Loucy (cell line): ENCODE data around the gene SLC9A2.

ENCODE experiments used
- EZH2phosphoT487 ChIP-seq: fragments of 200-600 bp; IDR thresholded peaks from 2 replicates; pipeline ENCODE4 v1.6.1; 2018; ENCODE audit warnings: antibody characterized with exemption, mild to moderate bottlenecking, moderate library complexity, borderline replicate concordance
- TF ChIP-seq, protein P1 (sequence below): fragments of 200-600 bp; sonication (generic); conservative IDR thresholded peaks from 2 replicates; pipeline ENCODE4 v1.5.1; 2014; ENCODE audit warnings: mild to moderate bottlenecking, antibody characterized with exemption, low read length

DNA sequence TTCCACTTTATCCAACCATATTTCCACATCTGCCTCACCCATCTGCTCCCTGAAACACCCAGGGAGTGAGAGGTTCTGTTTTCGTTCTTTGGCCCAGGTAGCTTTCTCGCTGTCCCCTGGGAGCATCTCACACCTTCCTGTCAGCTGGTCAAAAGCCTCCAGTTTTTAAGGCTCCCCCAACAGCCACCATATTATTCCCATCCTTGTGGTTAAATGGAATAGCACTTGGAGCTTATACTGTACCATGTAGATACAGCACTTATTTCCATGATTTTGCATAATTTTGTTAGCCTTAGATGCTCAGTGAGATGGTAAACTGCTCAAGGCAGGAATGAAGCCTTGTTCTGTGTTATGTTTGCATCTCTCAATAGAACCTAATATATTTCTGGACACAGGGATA lies 84.0 kb downstream of the SLC9A2 start:
- TF ChIP-seq, protein P1, sequence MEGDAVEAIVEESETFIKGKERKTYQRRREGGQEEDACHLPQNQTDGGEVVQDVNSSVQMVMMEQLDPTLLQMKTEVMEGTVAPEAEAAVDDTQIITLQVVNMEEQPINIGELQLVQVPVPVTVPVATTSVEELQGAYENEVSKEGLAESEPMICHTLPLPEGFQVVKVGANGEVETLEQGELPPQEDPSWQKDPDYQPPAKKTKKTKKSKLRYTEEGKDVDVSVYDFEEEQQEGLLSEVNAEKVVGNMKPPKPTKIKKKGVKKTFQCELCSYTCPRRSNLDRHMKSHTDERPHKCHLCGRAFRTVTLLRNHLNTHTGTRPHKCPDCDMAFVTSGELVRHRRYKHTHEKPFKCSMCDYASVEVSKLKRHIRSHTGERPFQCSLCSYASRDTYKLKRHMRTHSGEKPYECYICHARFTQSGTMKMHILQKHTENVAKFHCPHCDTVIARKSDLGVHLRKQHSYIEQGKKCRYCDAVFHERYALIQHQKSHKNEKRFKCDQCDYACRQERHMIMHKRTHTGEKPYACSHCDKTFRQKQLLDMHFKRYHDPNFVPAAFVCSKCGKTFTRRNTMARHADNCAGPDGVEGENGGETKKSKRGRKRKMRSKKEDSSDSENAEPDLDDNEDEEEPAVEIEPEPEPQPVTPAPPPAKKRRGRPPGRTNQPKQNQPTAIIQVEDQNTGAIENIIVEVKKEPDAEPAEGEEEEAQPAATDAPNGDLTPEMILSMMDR: no peak
- TF ChIP-seq EZH2phosphoT487: no peak
